COLO668 (cell line): ENCODE data around the gene ADGRF4.

ENCODE experiments used
- DNase-seq: peaks from one replicate; lab custom pipeline; 2025; ENCODE audit not compliant: unreplicated experiment; lab: John Stamatoyannopoulos, UW

ADGRF4 gene

GRCh38 chr6:47681201-47681990 is 17.0 kb upstream of the ADGRF4 start:
- DNase-seq = no peak

- no peak for DNase-seq
Measured at GRCh38 chr6:47686411-47686810, 12.0 kb upstream of the ADGRF4 start.

DNA sequence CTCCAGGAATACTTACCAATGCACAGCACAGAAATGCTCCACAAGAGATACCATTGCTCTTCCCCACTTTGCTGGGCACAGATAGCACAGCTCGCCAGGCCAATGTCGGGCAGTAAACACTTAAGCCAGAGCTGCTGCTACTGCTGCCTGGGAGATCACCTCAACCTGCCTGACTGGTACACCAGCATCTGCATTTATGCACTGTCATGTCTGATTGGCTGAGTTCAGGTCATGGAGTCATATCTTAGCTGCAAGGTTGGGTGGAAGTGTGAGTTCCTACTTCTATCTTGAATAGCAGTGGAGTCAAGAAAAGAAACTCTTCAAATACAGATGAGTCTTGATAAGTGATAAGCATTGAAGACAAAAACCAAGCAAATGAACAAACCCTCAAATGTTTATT is 10.9 kb upstream of the ADGRF4 start:
- peak; percentile 6 for DNase-seq

GRCh38 chr6:47690214-47690613 is 8.2 kb upstream of the ADGRF4 start:
- DNase-seq = no peak

GRCh38 chr6:47690791-47691190 is 7.6 kb upstream of the ADGRF4 start:
- DNase-seq = peak; percentile 5

DNA sequence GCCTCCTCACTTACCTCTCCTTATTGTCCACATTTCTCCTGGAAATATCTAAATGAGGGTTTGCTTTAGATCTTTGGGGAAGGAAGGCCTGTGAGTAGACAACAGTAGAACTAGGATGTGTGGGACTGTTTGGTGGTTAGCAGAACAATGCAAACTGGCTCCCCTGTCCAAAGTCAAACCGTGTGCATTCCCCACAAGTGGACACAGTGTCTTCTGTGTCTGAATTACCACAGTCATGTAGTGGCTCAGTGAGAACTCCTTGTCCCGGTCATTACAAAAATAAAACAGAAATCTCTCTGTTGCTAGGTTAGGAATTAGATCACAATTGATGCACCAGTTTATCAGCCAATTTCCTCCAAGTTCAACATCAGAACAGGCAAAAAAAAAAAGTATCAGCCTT is 455 bp upstream of the ADGRF4 start:
- DNase-seq = no peak

- DNase-seq = no peak
Measured at GRCh38 chr6:47700053-47700452, 1.7 kb downstream of the ADGRF4 start.

- no peak for DNase-seq
Measured at GRCh38 chr6:47700596-47700995, 2.2 kb downstream of the ADGRF4 start.

- DNase-seq = no peak
Measured at GRCh38 chr6:47701363-47701762, 3.0 kb downstream of the ADGRF4 start.

DNA sequence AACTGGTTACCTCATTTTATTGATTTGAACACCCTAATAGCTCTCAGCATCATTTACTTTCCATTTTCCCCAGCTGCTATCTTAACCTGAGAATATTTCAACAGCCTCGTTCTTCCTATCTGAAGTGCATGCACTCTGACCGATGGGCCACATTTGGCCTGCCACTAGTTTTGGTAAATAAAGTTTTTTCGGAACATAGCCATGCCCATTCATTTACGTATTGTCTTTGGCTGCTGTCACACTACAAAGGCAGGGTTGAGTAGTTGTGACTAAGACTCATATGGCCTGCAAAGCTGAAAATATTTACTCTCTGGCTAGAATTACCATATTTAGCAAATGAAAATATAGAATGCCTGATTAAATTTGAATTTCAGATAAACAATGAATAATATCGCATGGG is 10.8 kb downstream of the ADGRF4 start:
- peak; percentile 16 for DNase-seq

DNA sequence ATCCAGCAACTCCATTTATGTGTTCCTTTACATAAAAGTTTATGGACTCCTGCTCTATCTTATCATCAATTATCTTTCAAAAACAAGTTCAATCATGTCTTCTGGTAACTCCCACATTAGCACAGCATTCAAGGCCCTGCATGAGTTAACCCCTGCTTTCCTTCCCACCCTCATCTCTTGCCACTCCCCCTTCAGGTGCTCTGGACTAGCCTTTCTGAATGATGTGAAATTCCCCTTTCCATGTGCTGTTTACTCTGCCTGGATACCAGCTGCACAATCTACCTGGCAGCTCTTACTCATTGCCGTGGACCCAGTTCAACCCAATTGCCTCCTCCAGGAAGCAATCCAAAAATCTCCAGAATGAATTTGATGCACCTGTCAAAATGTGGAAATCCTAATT is 11.9 kb downstream of the ADGRF4 start:
- peak; percentile 10 for DNase-seq

DNA sequence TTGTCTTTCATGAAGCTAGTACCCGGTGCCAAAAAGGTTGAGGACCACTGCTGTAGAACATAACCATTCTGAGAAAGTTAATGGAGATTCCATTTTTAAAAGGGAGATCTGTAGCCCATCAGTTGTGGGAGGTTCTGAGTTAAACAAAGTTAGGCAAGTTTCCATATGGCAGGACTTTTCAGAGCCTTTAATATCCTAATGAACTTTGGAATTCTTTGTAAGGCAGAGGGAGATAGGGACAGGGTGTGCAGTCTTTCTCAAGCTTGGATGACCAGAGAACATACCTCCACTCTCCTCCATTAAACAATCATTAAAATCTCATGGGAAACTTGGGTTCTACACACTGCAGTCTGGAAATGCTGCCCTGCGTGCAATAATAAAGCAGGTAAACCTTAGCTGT is 14.8 kb downstream of the ADGRF4 start:
- DNase-seq = no peak

DNA sequence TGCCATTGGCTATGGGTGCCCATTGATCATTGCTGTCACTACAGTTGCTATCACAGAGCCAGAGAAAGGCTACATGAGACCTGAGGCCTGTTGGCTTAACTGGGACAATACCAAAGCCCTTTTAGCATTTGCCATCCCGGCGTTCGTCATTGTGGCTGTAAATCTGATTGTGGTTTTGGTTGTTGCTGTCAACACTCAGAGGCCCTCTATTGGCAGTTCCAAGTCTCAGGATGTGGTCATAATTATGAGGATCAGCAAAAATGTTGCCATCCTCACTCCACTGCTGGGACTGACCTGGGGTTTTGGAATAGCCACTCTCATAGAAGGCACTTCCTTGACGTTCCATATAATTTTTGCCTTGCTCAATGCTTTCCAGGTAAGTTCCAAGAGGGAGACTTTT is 16.4 kb downstream of the ADGRF4 start:
- DNase-seq = no peak

GRCh38 chr6:47715782-47716181 is 17.4 kb downstream of the ADGRF4 start:
- DNase-seq = no peak

- no peak for DNase-seq
Measured at GRCh38 chr6:47716207-47716606, 17.8 kb downstream of the ADGRF4 start.

DNA sequence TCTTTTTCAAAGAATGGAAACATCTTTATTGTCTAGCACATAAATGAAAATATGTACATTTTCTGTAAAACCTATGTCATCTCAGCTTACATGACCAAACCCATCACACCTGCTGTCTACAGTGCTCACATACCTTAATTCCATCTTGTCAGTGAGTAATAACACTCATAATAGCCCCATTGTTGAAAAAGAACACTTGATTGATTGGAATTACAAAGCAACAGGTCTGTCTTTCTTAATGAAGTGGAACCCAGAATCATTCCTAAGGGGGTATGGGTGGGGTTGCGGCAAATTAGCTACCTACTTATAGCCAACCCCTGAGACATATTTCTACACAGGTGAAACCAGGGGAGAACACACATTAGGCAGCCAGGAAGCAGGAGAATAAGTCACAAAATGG is 20.2 kb downstream of the ADGRF4 start:
- DNase-seq = no peak

DNA sequence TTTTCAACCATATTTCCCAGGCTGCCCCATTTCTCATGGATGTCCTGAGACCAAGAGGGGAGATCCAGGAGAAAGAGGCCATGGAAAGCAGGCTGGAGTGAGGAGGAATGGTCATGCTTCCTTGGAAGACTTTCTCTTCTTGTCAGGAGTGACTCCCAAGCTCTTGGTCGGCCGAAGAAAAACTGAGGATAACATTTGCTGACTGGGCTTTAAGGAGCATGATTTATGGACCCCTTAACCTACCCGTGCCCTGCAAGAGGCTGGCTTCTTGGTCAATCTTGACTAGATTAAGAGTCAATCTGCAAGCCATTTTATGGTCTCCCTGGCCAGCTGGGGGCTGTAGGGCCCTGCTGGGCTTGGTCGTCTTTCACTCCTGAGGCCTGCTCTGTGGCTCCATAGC is 22.8 kb downstream of the ADGRF4 start:
- DNase-seq = no peak

DNA sequence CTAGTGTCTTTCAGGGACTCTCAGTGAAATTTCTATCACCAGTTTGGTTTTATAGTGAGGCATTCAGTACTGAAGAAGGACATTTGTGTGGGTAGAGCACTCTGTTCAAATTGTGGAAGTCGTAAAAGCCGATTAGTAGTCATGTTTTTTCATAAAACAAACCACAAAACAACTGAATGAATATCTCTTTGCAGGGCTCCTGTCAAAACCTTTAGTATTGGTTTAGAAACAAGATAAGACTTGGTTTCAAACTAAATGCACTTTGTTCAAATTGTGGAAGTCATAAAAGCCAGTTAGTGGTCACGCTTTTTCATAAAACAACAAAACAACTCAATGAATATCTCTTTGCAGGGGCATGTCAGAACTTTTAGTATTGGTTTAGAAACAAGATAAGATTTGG is 23.8 kb downstream of the ADGRF4 start:
- no peak for DNase-seq

DNA sequence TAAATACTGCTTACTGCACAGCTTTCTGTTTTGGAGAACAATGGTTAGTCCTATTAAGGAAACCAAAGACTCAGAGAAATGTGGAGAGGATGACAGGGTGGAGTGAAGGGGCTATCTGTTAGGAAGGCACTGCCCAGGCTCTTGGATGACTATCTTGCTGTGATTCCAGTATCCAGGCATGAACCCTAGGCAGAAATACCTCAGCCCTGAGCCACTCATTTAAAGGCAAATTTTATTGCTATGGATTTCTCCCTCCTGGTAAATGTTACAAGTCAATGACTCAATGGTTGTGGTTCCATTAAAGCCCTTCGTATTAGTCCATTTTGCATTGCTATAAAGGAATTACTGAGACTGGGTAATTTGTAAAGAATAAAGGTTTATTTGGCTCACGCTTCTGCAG is 25.9 kb downstream of the ADGRF4 start:
- DNase-seq = no peak

- no peak for DNase-seq
Measured at GRCh38 chr6:47727391-47727790, 29.0 kb downstream of the ADGRF4 start.

DNA sequence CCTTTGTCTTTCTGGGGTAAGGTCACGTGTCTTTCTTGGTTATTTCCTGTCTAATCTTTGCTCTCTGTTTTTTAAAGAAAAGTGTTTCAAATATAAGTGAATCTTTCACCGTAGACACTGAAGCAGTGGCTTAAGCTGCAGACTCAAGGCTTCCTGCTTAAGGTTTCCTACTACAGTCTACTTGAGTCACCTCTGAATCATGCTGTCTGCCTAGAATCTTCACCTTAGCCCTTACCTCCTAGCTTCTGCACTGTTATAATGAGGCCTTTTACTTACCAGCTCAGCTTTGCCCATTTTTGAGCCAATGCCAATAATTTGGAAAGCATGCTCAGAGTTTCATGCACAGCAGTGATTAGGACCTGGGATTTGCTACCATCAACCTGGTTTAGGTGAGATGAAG is 30.6 kb downstream of the ADGRF4 start:
- no peak for DNase-seq

DNA sequence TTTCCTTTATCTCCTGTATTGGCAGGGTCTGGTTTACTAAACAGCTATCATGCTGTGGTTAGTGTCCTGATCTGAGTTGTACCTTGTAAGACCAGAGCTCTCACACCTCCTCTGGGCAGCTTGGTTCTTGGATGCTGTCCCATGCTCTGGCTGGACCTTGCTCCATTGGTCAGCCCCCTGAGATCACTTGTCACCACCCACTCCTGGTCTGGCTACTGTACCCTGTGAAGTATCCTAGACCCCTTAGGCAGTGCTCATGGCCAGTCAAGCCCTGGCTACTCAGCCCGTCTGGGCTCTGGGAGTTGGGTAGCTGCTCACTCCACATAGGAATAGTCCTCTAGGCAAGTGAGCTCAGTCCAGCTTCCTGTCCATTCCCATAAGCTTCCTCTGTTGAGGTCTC is 31.1 kb downstream of the ADGRF4 start:
- DNase-seq = no peak

GRCh38 chr6:47733879-47734558 is 35.6 kb downstream of the ADGRF4 start:
- no peak for DNase-seq
